Fibroblast of lung (primary cell): Measurements from ENCODE around the gene KRT75. TPM values are rescaled to one million over a fixed set of nuclear protein-coding genes. Genes with fewer than 3 reads are reported as not detected.

Experiments
- DNase-seq, 2 donors: peaks; one replicate each; pipeline versions ENCODE4 v3.0.0 to v3.0.0-alpha.2; 2010; ENCODE audit warnings: low read depth in 2 of 2
- H2AFZ ChIP-seq: 2 replicates; pipeline ENCODE4 v1.5.1; 2012; ENCODE audit warnings: low read length, control low read depth, inconsistent platforms
- H3K27ac ChIP-seq: 2 replicates; pipeline ENCODE4 v1.5.1; 2011; ENCODE audit warnings: low read length, control low read depth; ENCODE audit not compliant: insufficient read depth
- H3K27me3 ChIP-seq: 2 replicates; pipeline ENCODE4 v1.5.1; 2011; ENCODE audit warnings: mild to moderate bottlenecking, low read length; ENCODE audit not compliant: control insufficient read depth, insufficient read depth
- H3K36me3 ChIP-seq: 2 replicates; pipeline ENCODE4 v1.5.1; 2011; ENCODE audit warnings: low read length; ENCODE audit not compliant: control insufficient read depth, insufficient read depth
- H3K4me1 ChIP-seq: 2 replicates; pipeline ENCODE4 v1.5.1; 2011; ENCODE audit warnings: low read length; ENCODE audit not compliant: control insufficient read depth, insufficient read depth; ENCODE audit errors: extremely low read depth
- H3K4me2 ChIP-seq: 2 replicates; pipeline ENCODE4 v1.5.1; 2011; ENCODE audit warnings: low read length, control low read depth; ENCODE audit not compliant: insufficient read depth; ENCODE audit errors: extremely low read depth
- H3K4me3 ChIP-seq, 4 experiments: fragments of 200-600 bp in 1 of 4; sonication (generic) in 1 of 4; replicated peaks in 1 of 4; 2 replicates each; pipeline ENCODE4 v1.5.1; 2011 to 2016; ENCODE audit warnings: low read length in 4 of 4, low read depth in 3 of 4, mild to moderate bottlenecking in 3 of 4, control low read depth in 2 of 4, inconsistent platforms in 1 of 4, mixed read lengths in 1 of 4; ENCODE audit not compliant: insufficient read depth in 1 of 4; ENCODE audit errors: control extremely low read depth in 1 of 4
- H3K79me2 ChIP-seq: 2 replicates; pipeline ENCODE4 v1.5.1; 2012; ENCODE audit warnings: mild to moderate bottlenecking, low read length, inconsistent platforms; ENCODE audit not compliant: control insufficient read depth, insufficient read depth
- H3K9ac ChIP-seq: 2 replicates; pipeline ENCODE4 v1.5.1; 2011; ENCODE audit warnings: mild to moderate bottlenecking, low read length, control low read depth; ENCODE audit not compliant: insufficient read depth
- H3K9me3 ChIP-seq: 2 replicates; pipeline ENCODE4 v1.5.1; 2012; ENCODE audit warnings: low read depth, low read length; ENCODE audit not compliant: control insufficient read depth, insufficient read depth
- H4K20me1 ChIP-seq: 2 replicates; pipeline ENCODE4 v1.5.1; 2011; ENCODE audit warnings: low read length; ENCODE audit not compliant: control insufficient read depth, insufficient read depth; ENCODE audit errors: extremely low read depth
- CTCF ChIP-seq, 2 donors: IDR thresholded peaks in 1 of 2; conservative IDR thresholded peaks in 1 of 2; 1 replicate in 1 of 2; 2 replicates in 1 of 2; pipeline ENCODE4 v1.5.1; 2011 to 2012; ENCODE audit warnings: low read length in 2 of 2, control low read depth in 1 of 2, inconsistent platforms in 1 of 2, low read depth in 1 of 2, mild to moderate bottlenecking in 1 of 2
- EZH2 ChIP-seq: IDR thresholded peaks from 2 replicates; pipeline ENCODE4 v1.5.1; 2012; ENCODE audit warnings: low read length, control low read depth, mild to moderate bottlenecking; ENCODE audit errors: missing control alignments
- polyA plus RNA-seq, 2 donors: library from polyadenylated mRNA; depleted of rRNA in 1 of 2; stranded (reverse) in 1 of 2; unstranded in 1 of 2; fragments of >200 nt; gene quantifications; 2 replicates each; pipeline ENCODE4 v1.2.1, GENCODE V29; 2011 to 2012; ENCODE audit warnings: missing spikeins in 1 of 2
- total RNA-seq: library from RNA; depleted of rRNA; stranded (reverse); fragments of >200 nt; gene quantifications from 2 replicates; pipeline ENCODE4 v1.2.1, GENCODE V29; 2014

KRT75 gene
- total and polyA plus RNA-seq, 2 donors (not counting 1 experiment from before 2014, with no cell fraction given): not detected

- no peak overlapping the region for H2AFZ ChIP-seq
- no peak overlapping the region for H3K4me2 ChIP-seq
- H4K20me1 ChIP-seq: no peaks in the 10 kb centered on the region
- no peak overlapping the region for H3K4me3 ChIP-seq
- H3K27me3 ChIP-seq: no peaks in the 10 kb centered on the region
- TF ChIP-seq EZH2 (no peak), CTCF (conservative IDR thresholded peaks at IDR 0.05 in 1 of 2, IDR thresholded peaks at IDR 0.05 in 1 of 2; ENCODE audit: low read depth in 1 of 2, low read length in 2 of 2) (no peak)
- H3K4me1 ChIP-seq: no peaks in the 10 kb centered on the region
- no peaks in the 10 kb centered on the region for H3K36me3 ChIP-seq
- H3K79me2 ChIP-seq: no peaks in the 10 kb centered on the region
- H3K27ac ChIP-seq: no peak overlapping the region
- H3K9me3 ChIP-seq: no peaks in the 10 kb centered on the region
- no peak overlapping the region for H3K9ac ChIP-seq
- no peak for DNase-seq
Measured at GRCh38 chr12:52437508-52437907, 3.3 kb upstream of the KRT75 start.

- Histone ChIP-seq H3K9me3 (no peaks in the 10 kb centered on the region), H2AFZ (no peak overlapping the region), H3K4me1 (no peaks in the 10 kb centered on the region), H3K4me2 (no peak overlapping the region), H3K27me3 (no peaks in the 10 kb centered on the region), H3K36me3 (no peaks in the 10 kb centered on the region), H4K20me1 (no peaks in the 10 kb centered on the region), H3K4me3 (no peak overlapping the region), H3K27ac (no peak overlapping the region), H3K9ac (no peak overlapping the region), H3K79me2 (no peaks in the 10 kb centered on the region)
- TF ChIP-seq EZH2 (no peak), CTCF (conservative IDR thresholded peaks at IDR 0.05 in 1 of 2, IDR thresholded peaks at IDR 0.05 in 1 of 2; ENCODE audit: low read depth in 1 of 2, low read length in 2 of 2) (no peak)
- DNase-seq: no peak
Measured at GRCh38 chr12:52436828-52437474, 2.8 kb upstream of the KRT75 start.

- Histone ChIP-seq H3K27me3 (no peaks in the 10 kb centered on the region), H3K9me3 (no peaks in the 10 kb centered on the region), H3K27ac (no peak overlapping the region), H3K79me2 (no peaks in the 10 kb centered on the region), H3K4me3 (no peak overlapping the region), H2AFZ (no peak overlapping the region), H3K4me1 (no peaks in the 10 kb centered on the region), H4K20me1 (no peaks in the 10 kb centered on the region), H3K4me2 (no peak overlapping the region), H3K9ac (no peak overlapping the region), H3K36me3 (no peaks in the 10 kb centered on the region)
- TF ChIP-seq EZH2 (no peak), CTCF (conservative IDR thresholded peaks at IDR 0.05 in 1 of 2, IDR thresholded peaks at IDR 0.05 in 1 of 2; ENCODE audit: low read depth in 1 of 2, low read length in 2 of 2) (no peak)
- DNase-seq: peak in 1 of 2 donors; percentile 95
Measured at GRCh38 chr12:52436000-52436827, 2.0 kb upstream of the KRT75 start.
